ENCODE results near the gene ERC1.
"Not testable (repeated sequence)": the region's sequence is repeated elsewhere in the genome, so short reads cannot be mapped to it uniquely, and the experiment has no call there.

- TF ChIP-seq POLR2H (tag; IDR thresholded peaks at IDR 0.05; ENCODE audit: low read depth); ZNF274 (IDR thresholded peaks at IDR 0.05; ENCODE audit: borderline replicate concordance, low read depth, low read length); EZH2 (IDR thresholded peaks at IDR 0.05; ENCODE audit: borderline replicate concordance, low read depth, low read length); MTA3 (IDR thresholded peaks at IDR 0.05; ENCODE audit: borderline replicate concordance); EP300 (IDR thresholded peaks at IDR 0.05; ENCODE audit: low read length); JUN (IDR thresholded peaks at IDR 0.05; ENCODE audit: borderline replicate concordance, low read depth, low read length); JUN (CRISPR knock-in tag; IDR thresholded peaks at IDR 0.05; ENCODE audit: borderline replicate concordance): not testable (repeated sequence)
These were observed 217.7 kb downstream of the ERC1 start for GRCh38 chr12:1208719-1209118.

All from K562 (cell line).